NT2/D1 (cell line): Measurements from ENCODE around the gene NDUFA7.

Source experiments
- DNase-seq: peaks from one replicate; pipeline ENCODE4 v3.0.0-alpha.2; 2011; ENCODE audit warnings: low read depth, low spot score
- H3K27me3 ChIP-seq: 2 replicates; pipeline ENCODE4 v1.6.0; 2011; ENCODE audit warnings: mild to moderate bottlenecking; ENCODE audit not compliant: insufficient read length, insufficient read depth
- H3K36me3 ChIP-seq: 2 replicates; pipeline ENCODE4 v1.6.1; 2011; ENCODE audit warnings: mild to moderate bottlenecking, low read length, mixed read lengths; ENCODE audit not compliant: insufficient read depth, insufficient read length
- H3K4me1 ChIP-seq: 2 replicates; pipeline ENCODE4 v1.5.1; 2011; ENCODE audit not compliant: insufficient read depth, insufficient read length
- H3K4me3 ChIP-seq: 2 replicates; pipeline ENCODE4 v1.5.1; 2011; ENCODE audit warnings: low read depth; ENCODE audit not compliant: insufficient read length
- H3K9ac ChIP-seq: 2 replicates; pipeline ENCODE4 v1.6.0; 2011; ENCODE audit warnings: low read depth; ENCODE audit not compliant: insufficient read length
- H3K9me3 ChIP-seq: 2 replicates; pipeline ENCODE4 v1.5.1; 2011; ENCODE audit warnings: mild to moderate bottlenecking, low read length; ENCODE audit not compliant: insufficient read depth
- SUZ12 ChIP-seq: IDR thresholded peaks from 2 replicates; pipeline ENCODE4 v1.6.1; 2011; ENCODE audit not compliant: insufficient read length, insufficient read depth; ENCODE audit errors: extremely low read depth
- YY1 ChIP-seq: IDR thresholded peaks from 2 replicates; pipeline ENCODE4 v1.6.1; 2011; ENCODE audit not compliant: insufficient read length, insufficient read depth
- ZNF274 ChIP-seq: IDR thresholded peaks from 2 replicates; pipeline ENCODE4 v1.6.1; 2011; ENCODE audit warnings: mild to moderate bottlenecking, low read depth, low read length

NDUFA7 gene

DNA sequence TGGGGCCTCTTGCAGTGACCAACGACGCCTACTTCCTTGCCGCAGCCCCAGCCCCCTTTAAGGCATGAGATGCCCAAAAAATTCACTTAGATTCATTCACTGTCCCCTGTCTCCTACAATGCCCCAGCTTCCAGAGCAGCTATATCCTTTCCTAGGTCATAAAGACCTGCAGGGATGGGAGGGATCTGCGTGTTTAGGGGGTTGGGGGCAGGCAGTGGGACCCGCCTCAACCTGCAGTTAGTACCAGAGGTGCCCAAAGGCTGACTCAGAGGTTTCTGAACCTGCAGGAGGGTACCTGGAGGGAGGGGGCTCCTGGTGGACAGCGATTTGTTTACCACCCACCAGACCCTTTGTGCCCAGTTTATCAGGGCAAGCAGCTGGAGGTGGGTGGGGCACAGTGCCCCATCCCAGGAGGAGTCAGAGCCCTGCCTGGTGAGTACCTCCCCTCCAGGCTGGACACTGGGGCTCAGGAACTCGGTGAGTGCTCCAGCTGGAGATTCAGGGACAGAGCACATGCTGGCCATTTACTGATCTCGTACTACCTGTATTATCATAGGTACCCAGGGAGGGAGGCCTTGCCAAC is 10.2 kb upstream of the NDUFA7 start:
- Histone ChIP-seq H3K4me1 (peaks cover 18% of the 10 kb centered on the region), H3K27me3 (peaks cover 36% of the 10 kb centered on the region), H3K9ac (peak overlapping the region; percentile 32), H3K9me3 (no peaks in the 10 kb centered on the region), H3K4me3 (no peak overlapping the region), H3K36me3 (no peaks in the 10 kb centered on the region)
- no peak for DNase-seq
- no peak for TF ChIP-seq SUZ12
- TF ChIP-seq ZNF274 = no peak
- TF ChIP-seq YY1 = no peak

DNA sequence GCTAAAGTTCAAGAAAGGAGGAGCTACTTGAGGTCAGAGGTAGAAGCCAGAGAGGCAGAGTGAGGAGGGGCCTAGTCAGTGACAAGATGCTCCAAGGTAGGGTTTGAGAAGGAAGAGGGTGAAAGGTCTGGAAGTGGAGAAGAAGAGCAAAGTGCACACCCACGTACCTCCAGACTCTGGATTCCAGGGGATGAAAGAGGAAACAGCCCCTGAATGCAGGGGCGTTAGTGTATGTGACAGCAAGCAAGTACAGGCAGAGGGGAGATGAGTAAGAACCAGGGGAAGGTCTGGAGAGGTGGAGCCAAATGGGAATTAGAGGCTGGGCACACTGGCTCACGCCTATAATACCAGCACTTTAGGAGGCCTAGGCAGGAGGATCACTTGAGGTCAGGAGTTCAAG is 8.8 kb upstream of the NDUFA7 start:
- no peak overlapping the region for H3K4me3 ChIP-seq
- H3K27me3 ChIP-seq = peaks cover 22% of the 10 kb centered on the region
- H3K9me3 ChIP-seq = no peaks in the 10 kb centered on the region
- no peak overlapping the region for H3K9ac ChIP-seq
- DNase-seq = no peak
- TF ChIP-seq SUZ12 (no peak), YY1 (no peak), ZNF274 (no peak)
- H3K36me3 ChIP-seq = peaks cover under 1% of the 10 kb centered on the region
- peaks cover 18% of the 10 kb centered on the region for H3K4me1 ChIP-seq

DNA sequence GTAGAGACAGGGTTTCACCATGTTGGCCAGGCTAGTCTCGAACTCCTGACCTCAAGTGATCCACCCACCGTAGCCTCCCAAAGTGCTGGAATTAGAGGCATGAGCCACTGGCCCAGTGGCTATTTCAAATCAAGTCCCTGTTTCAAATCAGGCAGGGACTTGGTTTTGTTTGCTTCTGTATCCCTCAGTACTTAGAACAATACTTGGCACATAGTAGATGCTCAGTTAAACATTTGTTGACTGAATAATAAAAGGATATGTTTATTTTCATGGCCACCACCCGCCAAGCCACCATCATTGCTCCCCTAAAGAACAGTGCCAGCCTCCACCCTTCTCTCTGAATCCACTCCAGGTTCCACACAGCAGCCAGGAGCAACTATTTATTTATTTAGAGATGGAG is 4.3 kb upstream of the NDUFA7 start:
- no peak overlapping the region for H3K4me3 ChIP-seq
- DNase-seq = no peak
- H3K9ac ChIP-seq = no peak overlapping the region
- H3K9me3 ChIP-seq = no peaks in the 10 kb centered on the region
- TF ChIP-seq ZNF274 (no peak), YY1 (no peak), SUZ12 (no peak)
- H3K27me3 ChIP-seq = no peaks in the 10 kb centered on the region
- peaks cover 34% of the 10 kb centered on the region for H3K36me3 ChIP-seq
- H3K4me1 ChIP-seq = peaks cover 15% of the 10 kb centered on the region

DNA sequence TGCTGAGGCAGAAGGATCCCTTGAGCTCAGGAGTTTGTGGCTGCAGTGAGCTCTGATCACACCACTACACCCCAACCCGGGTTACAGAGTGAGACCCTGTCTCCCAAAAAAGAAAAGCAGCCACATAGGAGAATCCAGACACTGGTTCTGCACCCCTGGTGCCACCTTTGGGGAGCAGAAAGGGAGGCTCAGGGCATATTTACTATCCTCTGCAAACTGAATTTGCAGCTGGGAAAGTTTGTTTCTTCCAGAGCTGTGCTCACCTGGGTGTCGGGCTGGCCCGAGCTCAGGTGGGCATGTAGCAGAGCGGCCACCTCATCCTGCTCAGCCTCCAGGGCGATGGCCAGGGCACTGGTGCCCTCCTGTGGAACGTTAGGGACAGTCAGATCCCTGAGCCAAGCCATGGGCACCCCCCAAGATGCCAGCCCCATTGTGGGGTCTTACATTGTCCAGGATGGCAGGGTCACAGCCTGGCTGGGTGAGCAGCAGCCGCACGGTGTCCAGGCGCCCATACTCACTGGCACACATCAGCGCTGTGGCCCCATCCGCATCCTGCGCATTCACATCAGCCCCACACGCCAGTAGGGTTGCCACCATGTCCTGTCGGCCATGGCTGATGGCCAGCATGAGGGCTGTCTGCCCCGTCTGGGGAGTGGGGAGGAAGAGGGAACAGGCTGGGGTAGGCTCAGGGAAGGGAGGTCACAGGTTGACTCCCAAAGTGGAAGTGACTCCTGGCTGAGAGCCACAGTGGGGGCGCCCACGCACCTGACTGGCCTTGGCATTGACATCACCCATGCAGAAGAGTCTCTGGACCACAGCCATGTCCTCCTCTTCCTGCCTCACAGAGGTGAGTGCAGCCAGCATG is 3.2 kb upstream of the NDUFA7 start:
- TF ChIP-seq YY1 = no peak
- no peak for TF ChIP-seq SUZ12
- no peaks in the 10 kb centered on the region for H3K9me3 ChIP-seq
- peaks cover 34% of the 10 kb centered on the region for H3K36me3 ChIP-seq
- peaks cover 9% of the 10 kb centered on the region for H3K4me1 ChIP-seq
- H3K27me3 ChIP-seq = no peaks in the 10 kb centered on the region
- no peak for DNase-seq
- no peak overlapping the region for H3K4me3 ChIP-seq
- H3K9ac ChIP-seq = peak overlapping the region; percentile 34

DNA sequence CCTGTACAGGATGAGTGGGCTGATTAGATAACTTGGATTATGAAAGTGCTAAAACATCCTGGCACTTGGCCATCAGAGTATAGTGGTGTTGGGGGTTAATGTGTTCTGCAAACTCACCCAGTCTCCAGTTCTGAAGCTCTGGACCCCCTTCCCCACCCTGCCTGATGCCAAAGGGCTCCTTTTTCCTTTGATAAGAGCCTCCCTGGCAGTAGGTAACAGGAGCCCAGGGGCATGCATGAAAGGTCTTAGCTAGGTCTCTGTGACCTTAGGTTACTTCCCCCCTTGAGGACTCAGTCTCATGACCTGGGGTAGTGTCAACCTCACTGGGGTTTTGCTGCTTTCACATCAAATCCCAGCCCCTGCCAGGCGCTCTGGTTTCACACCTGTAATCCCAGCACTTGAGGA is 2.6 kb upstream of the NDUFA7 start:
- no peak overlapping the region for H3K4me3 ChIP-seq
- peak overlapping the region; percentile 39 for H3K9ac ChIP-seq

DNA sequence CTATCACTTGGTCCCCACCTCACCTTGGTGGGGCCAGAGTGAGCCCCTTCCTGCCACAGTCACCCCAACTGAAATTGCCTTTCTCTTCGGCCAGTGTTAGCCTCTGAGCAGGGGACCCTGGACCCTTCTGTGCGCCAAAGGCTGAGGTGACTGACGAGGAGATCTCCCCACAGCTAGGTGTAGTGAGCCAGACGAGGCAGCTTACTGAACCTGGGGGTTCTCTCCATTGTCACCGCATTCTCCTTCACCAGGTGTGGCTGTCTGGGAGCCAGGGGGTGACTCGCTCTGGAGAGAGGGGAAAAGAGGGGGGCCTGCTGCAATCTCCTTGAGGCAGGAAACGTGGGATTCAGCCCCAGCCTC is 1.4 kb upstream of the NDUFA7 start:
- peak overlapping the region; percentile 99 for H3K9ac ChIP-seq
- H3K36me3 ChIP-seq = peaks cover 40% of the 10 kb centered on the region
- H3K27me3 ChIP-seq = no peaks in the 10 kb centered on the region
- H3K4me3 ChIP-seq = peak overlapping the region; percentile 94
- peaks cover 9% of the 10 kb centered on the region for H3K4me1 ChIP-seq
- H3K9me3 ChIP-seq = no peaks in the 10 kb centered on the region
- TF ChIP-seq ZNF274 = no peak
- DNase-seq = no peak

More for the DNA sequence above, 2.6 kb upstream of the NDUFA7 start:
- TF ChIP-seq ZNF274 (no peak), YY1 (no peak), SUZ12 (no peak)
- no peaks in the 10 kb centered on the region for H3K9me3 ChIP-seq
- DNase-seq = no peak
- H3K36me3 ChIP-seq = peaks cover 37% of the 10 kb centered on the region
- no peaks in the 10 kb centered on the region for H3K27me3 ChIP-seq
- peaks cover 9% of the 10 kb centered on the region for H3K4me1 ChIP-seq

DNA sequence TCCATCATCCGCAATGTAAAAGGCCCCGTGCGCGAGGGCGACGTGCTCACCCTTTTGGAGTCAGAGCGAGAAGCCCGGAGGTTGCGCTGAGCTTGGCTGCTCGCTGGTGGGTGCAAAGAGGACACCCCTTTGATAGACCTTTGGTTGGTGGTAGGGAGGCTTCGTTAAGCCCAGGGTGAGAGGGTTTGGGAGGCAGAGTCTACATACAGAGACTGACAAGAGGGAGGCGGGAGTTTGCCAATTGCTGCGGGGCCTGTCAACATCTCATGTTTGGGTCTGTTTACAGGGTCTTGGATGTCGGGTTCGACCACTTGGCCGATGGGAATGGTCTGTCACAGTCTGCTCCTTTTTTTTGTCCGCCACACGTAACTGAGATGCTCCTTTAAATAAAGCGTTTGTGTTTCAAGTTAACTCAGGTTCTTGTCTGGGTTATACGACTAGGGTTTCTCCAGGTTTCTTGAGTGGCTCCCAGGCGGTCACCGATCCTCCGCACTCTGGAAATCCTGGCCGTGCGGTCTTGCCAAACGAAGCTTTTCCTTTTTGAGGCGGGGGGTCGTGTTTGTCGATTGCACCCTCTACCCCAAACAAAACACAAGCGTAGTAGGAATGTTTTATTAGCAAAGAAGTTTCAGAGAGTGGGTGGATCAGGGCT is 937 bp upstream of the NDUFA7 start:
- peak overlapping the region; percentile 99 for H3K9ac ChIP-seq
- TF ChIP-seq YY1 (no peak), ZNF274 (no peak), SUZ12 (no peak)
- H3K36me3 ChIP-seq = peaks cover 40% of the 10 kb centered on the region
- peak overlapping the region; percentile 94 for H3K4me3 ChIP-seq
- DNase-seq = no peak
- no peaks in the 10 kb centered on the region for H3K27me3 ChIP-seq
- H3K9me3 ChIP-seq = no peaks in the 10 kb centered on the region
- peaks cover 9% of the 10 kb centered on the region for H3K4me1 ChIP-seq
